HL-60 (cell line): Measurements from ENCODE around the gene RAI14.

Experiments used
- CTCF ChIP-seq: IDR thresholded peaks from one replicate; pipeline ENCODE4 v1.5.1; 2011; ENCODE audit warnings: low read length, control low read depth, inconsistent platforms; ENCODE audit not compliant: insufficient read depth
- GABPA ChIP-seq: IDR thresholded peaks from 2 replicates; pipeline ENCODE4 v1.6.1; 2012; ENCODE audit warnings: low read depth
- POLR2AphosphoS5 ChIP-seq: IDR thresholded peaks from 2 replicates; pipeline ENCODE4 v1.6.1; 2012; ENCODE audit warnings: low read depth

DNA sequence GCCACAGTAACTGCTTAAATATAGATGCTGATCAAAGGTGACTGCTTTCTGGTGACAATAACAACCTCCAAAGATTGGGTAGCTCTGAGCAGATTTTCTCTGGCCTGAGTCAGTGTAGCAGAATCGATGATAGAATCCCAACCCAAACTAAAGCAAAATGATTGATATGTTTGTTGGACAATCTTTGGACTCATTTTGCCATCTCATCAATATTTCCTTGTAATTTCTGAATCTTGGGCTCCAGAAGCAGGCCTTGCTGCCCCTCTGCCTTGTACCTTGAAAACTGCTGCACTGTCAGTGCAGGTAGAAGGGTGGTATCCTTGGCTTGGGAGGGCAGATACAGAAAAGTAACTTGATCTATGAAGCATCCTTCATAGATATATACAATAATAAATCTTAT, 201.8 kb downstream of the RAI14 start:
- no peak for TF ChIP-seq CTCF
- TF ChIP-seq GABPA: no peak
- no peak for TF ChIP-seq POLR2AphosphoS5
